Esophagus muscularis mucosa (tissue), 4 donors: Measurements from ENCODE around the gene TXNRD2.

Experiments used
- CTCF ChIP-seq, 3 experiments: fragments of 200-600 bp in 2 of 3; fragments of 450-650 bp in 1 of 3; sonication (generic) in 2 of 3; IDR thresholded peaks; one replicate each; pipeline ENCODE4 v1.5.1; 2017 to 2019; ENCODE audit warnings: antibody characterized with exemption in 3 of 3, mild to moderate bottlenecking in 2 of 3, moderate library complexity in 1 of 3
- EP300 ChIP-seq: sonication (generic); formaldehyde crosslinking; IDR thresholded peaks from one replicate; pipeline ENCODE4 v1.6.1; 2017; ENCODE audit warnings: antibody characterized with exemption
- POLR2A ChIP-seq: fragments of 450-650 bp; IDR thresholded peaks from one replicate; pipeline ENCODE4 v1.6.1; 2017; ENCODE audit warnings: antibody characterized with exemption, moderate library complexity, mild to moderate bottlenecking, low read depth
- POLR2AphosphoS5 ChIP-seq, 2 donors: sonication (generic); formaldehyde crosslinking; IDR thresholded peaks; one replicate each; pipeline ENCODE4 v1.6.1; 2017; ENCODE audit warnings: antibody characterized with exemption in 2 of 2

DNA sequence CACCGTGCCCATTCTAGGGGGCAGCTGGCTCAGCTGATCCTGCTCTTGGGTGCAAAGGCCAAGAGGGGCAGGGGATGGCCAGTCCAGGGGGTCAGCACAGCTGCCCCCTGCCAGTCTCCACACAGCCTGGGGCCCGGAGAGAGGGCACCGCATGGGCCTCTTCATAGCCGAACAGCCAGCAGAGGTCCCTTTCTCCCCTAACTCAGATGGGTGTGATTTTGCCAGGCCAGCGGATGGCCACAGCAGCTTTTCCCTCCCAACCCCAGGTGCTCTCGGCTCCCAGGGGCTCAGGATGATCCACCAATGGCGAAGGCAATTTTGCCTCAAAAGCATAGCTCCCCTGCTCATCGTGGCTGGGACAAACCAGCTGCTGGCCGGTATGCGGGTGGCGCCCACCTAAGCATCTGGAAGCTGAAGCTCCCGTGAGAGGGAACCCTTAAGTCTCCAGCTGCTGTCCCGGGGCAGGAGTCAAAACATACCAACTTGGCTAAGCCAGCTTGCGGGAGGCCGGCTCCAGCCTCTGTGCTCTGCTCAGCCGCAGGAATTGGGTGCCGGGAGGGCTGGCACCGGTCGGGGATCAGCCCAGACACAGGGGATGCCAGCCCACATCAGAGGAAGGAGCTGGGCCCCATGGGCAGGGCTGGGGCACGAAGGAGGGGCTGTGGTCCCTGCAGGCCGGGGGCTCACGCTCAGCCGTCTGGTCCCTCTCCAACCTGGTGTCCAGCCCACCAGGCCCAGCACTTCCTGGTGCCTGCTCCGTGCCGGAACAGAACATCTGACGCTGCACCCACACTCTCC is 56.5 kb downstream of the TXNRD2 start:
- TF ChIP-seq EP300: no peak
- TF ChIP-seq CTCF (IDR thresholded peaks at IDR 0.05): no peak
- TF ChIP-seq POLR2AphosphoS5 (IDR thresholded peaks at IDR 0.05): no peak
- TF ChIP-seq POLR2A: no peak
